Measurements from ENCODE around the gene BASP1.

GRCh38 chr5:17240487-17240886 lies 23.1 kb downstream of the BASP1 start:
- TF ChIP-seq CTCF (conservative IDR thresholded peaks at IDR 0.05; ENCODE audit: low read depth in 2 of 2) (no peak), POLR2AphosphoS5 (IDR thresholded peaks at IDR 0.05; ENCODE audit: low read depth) (no peak), EZH2 (IDR thresholded peaks at IDR 0.05; ENCODE audit: low read depth, unreplicated experiment) (no peak), EZH2phosphoT487 (IDR thresholded peaks at IDR 0.05; ENCODE audit: unreplicated experiment) (no peak), CREB1 (CRISPR knock-in tag; IDR thresholded peaks at IDR 0.05; ENCODE audit: low read depth) (no peak), ETS1 (IDR thresholded peaks at IDR 0.05) (no peak), ZNF114 (CRISPR knock-in tag; IDR thresholded peaks at IDR 0.05) (no peak)

All from GM23338 (cell line).